GM12892 (cell line): ENCODE results near the gene DDX42.
A peak's percentile ranks its signal among the peaks of the same experiment; 100 is the strongest.
"Not testable (repeated sequence)": the region's sequence is repeated elsewhere in the genome, so short reads cannot be mapped to it uniquely, and the experiment has no call there.

Source experiments
- DNase-seq: peaks from one replicate; pipeline ENCODE4 v3.0.0; 2011; ENCODE audit not compliant: insufficient read length
- FAIRE-seq: peaks from 2 replicates; lab custom pipeline; 2011; peaks lifted over from hg19 to GRCh38; lab: Jason Lieb, UNC
- POLR2A ChIP-seq: IDR thresholded peaks from 2 replicates; pipeline ENCODE4 v1.6.1; 2011; ENCODE audit warnings: low read depth, low read length, control low read depth
- POLR2AphosphoS5 ChIP-seq: IDR thresholded peaks from 2 replicates; pipeline ENCODE4 v1.6.1; 2011; ENCODE audit warnings: low read depth, low read length, control low read depth
- TAF1 ChIP-seq: IDR thresholded peaks from 2 replicates; pipeline ENCODE4 v1.6.1; 2011; ENCODE audit warnings: low read depth, mild to moderate bottlenecking, control low read depth, low read length, borderline replicate concordance

Gene DDX42

GRCh38 chr17:63843387-63843888, 69.5 kb downstream of the DDX42 start:
- FAIRE-seq, result peak; percentile 84

GRCh38 chr17:63843910-63844677, 70.1 kb downstream of the DDX42 start:
- FAIRE-seq (no peak), DNase-seq (no peak)
- TF ChIP-seq TAF1, result no peak
- TF ChIP-seq POLR2A, result no peak
- TF ChIP-seq POLR2AphosphoS5, result no peak

More at GRCh38 chr17:63843387-63843888, 69.5 kb downstream of the DDX42 start:
- TF ChIP-seq TAF1 (0 out of 2 replicates have a peak, but pooled peaks have one; percentile 57), POLR2A (0 out of 2 replicates have a peak, but pooled peaks have one; percentile 30)
- DNase-seq, result peak; percentile 44

GRCh38 chr17:63845509-63845908, 71.5 kb downstream of the DDX42 start:
- FAIRE-seq, result no peak
- DNase-seq, result no peak
- TF ChIP-seq POLR2AphosphoS5 (no peak), TAF1 (no peak), POLR2A (no peak)

- no peak for FAIRE-seq
- TF ChIP-seq POLR2A (no peak), TAF1 (no peak), POLR2AphosphoS5 (no peak)
- no peak for DNase-seq
Measured at GRCh38 chr17:63847525-63848249, 73.7 kb downstream of the DDX42 start.

GRCh38 chr17:63848834-63849689, 75.1 kb downstream of the DDX42 start:
- DNase-seq (peak; percentile 98), FAIRE-seq (peak; percentile 74)
- no peak for TF ChIP-seq TAF1
- TF ChIP-seq POLR2AphosphoS5, result no peak
- TF ChIP-seq POLR2A, result no peak

- TF ChIP-seq TAF1, result no peak
- no peak for TF ChIP-seq POLR2A
- TF ChIP-seq POLR2AphosphoS5, result no peak
- FAIRE-seq (no peak), DNase-seq (no peak)
Measured at GRCh38 chr17:63850401-63850800, 76.4 kb downstream of the DDX42 start.

- TF ChIP-seq TAF1, result no peak
- TF ChIP-seq POLR2AphosphoS5, result no peak
- no peak for TF ChIP-seq POLR2A
- DNase-seq (no peak), FAIRE-seq (no peak)
Measured at GRCh38 chr17:63853260-63853659, 79.3 kb downstream of the DDX42 start.

GRCh38 chr17:63854709-63855108, 80.7 kb downstream of the DDX42 start:
- DNase-seq (no peak), FAIRE-seq (no peak)
- TF ChIP-seq POLR2AphosphoS5 (no peak), POLR2A (no peak), TAF1 (no peak)

- TF ChIP-seq POLR2A (no peak), POLR2AphosphoS5 (no peak), TAF1 (no peak)
- FAIRE-seq (no peak), DNase-seq (no peak)
Measured at GRCh38 chr17:63855185-63855584, 81.2 kb downstream of the DDX42 start.

GRCh38 chr17:63856425-63856824, 82.5 kb downstream of the DDX42 start:
- DNase-seq, FAIRE-seq: not testable (repeated sequence)

GRCh38 chr17:63859257-63859656, 85.3 kb downstream of the DDX42 start:
- no peak for FAIRE-seq
- no peak for TF ChIP-seq POLR2A
- TF ChIP-seq POLR2AphosphoS5, result no peak
- TF ChIP-seq TAF1, result no peak
- no peak for DNase-seq

- not testable (repeated sequence) for FAIRE-seq, DNase-seq
Measured at GRCh38 chr17:63866625-63867024, 92.7 kb downstream of the DDX42 start.
